Measurements from ENCODE around the gene ZMIZ1.
A peak's percentile ranks its signal among the peaks of the same experiment; 100 is the strongest.

The ZMIZ1 gene

GRCh38 chr10:79173582-79174262 lies 105.0 kb downstream of the ZMIZ1 start:
- Histone ChIP-seq H3K36me3 (ENCODE audit: control insufficient read depth, low read depth, low read length) (no peaks in the 10 kb centered on the region), H3K27me3 (ENCODE audit: control insufficient read depth, insufficient read depth, low read length) (no peaks in the 10 kb centered on the region), H3K4me3 (ENCODE audit: low read length) (no peak overlapping the region), H3K9me3 (ENCODE audit: control insufficient read depth, low read depth, low read length) (no peaks in the 10 kb centered on the region), H3K27ac (ENCODE audit: low read length) (no peak overlapping the region), H3K9ac (ENCODE audit: low read length) (no peak overlapping the region), H3K4me1 (ENCODE audit: control insufficient read depth, low read depth, low read length) (peaks cover 10% of the 10 kb centered on the region)

GRCh38 chr10:79176052-79176501 lies 107.3 kb downstream of the ZMIZ1 start:
- H3K4me1 ChIP-seq (ENCODE audit: control insufficient read depth, low read depth, low read length), result peaks cover 21% of the 10 kb centered on the region
- no peak overlapping the region for H3K27ac ChIP-seq (ENCODE audit: low read length)
- H3K9me3 ChIP-seq (ENCODE audit: control insufficient read depth, low read depth, low read length), result no peaks in the 10 kb centered on the region
- H3K27me3 ChIP-seq (ENCODE audit: control insufficient read depth, insufficient read depth, low read length), result no peaks in the 10 kb centered on the region
- no peaks in the 10 kb centered on the region for H3K36me3 ChIP-seq (ENCODE audit: control insufficient read depth, low read depth, low read length)
- no peak overlapping the region for H3K4me3 ChIP-seq (ENCODE audit: low read length)
- no peak overlapping the region for H3K9ac ChIP-seq (ENCODE audit: low read length)

GRCh38 chr10:79176949-79177602 lies 108.3 kb downstream of the ZMIZ1 start:
- H3K4me3 ChIP-seq (ENCODE audit: low read length), result no peak overlapping the region
- no peaks in the 10 kb centered on the region for H3K27me3 ChIP-seq (ENCODE audit: control insufficient read depth, insufficient read depth, low read length)
- no peak overlapping the region for H3K9ac ChIP-seq (ENCODE audit: low read length)
- H3K9me3 ChIP-seq (ENCODE audit: control insufficient read depth, low read depth, low read length), result no peaks in the 10 kb centered on the region
- peaks cover 21% of the 10 kb centered on the region for H3K4me1 ChIP-seq (ENCODE audit: control insufficient read depth, low read depth, low read length)
- H3K36me3 ChIP-seq (ENCODE audit: control insufficient read depth, low read depth, low read length), result no peaks in the 10 kb centered on the region
- H3K27ac ChIP-seq (ENCODE audit: low read length), result no peak overlapping the region

GRCh38 chr10:79178070-79178576 lies 109.4 kb downstream of the ZMIZ1 start:
- Histone ChIP-seq H3K27ac (ENCODE audit: low read length) (no peak overlapping the region), H3K9me3 (ENCODE audit: control insufficient read depth, low read depth, low read length) (no peaks in the 10 kb centered on the region), H3K36me3 (ENCODE audit: control insufficient read depth, low read depth, low read length) (no peaks in the 10 kb centered on the region), H3K27me3 (ENCODE audit: control insufficient read depth, insufficient read depth, low read length) (no peaks in the 10 kb centered on the region), H3K4me1 (ENCODE audit: control insufficient read depth, low read depth, low read length) (peaks cover 21% of the 10 kb centered on the region), H3K4me3 (ENCODE audit: low read length) (no peak overlapping the region), H3K9ac (ENCODE audit: low read length) (no peak overlapping the region)

GRCh38 chr10:79178614-79179163 lies 109.9 kb downstream of the ZMIZ1 start:
- Histone ChIP-seq H3K9me3 (ENCODE audit: control insufficient read depth, low read depth, low read length) (no peaks in the 10 kb centered on the region), H3K4me1 (ENCODE audit: control insufficient read depth, low read depth, low read length) (peaks cover 21% of the 10 kb centered on the region), H3K27me3 (ENCODE audit: control insufficient read depth, insufficient read depth, low read length) (no peaks in the 10 kb centered on the region), H3K9ac (ENCODE audit: low read length) (no peak overlapping the region), H3K27ac (ENCODE audit: low read length) (peak overlapping the region; percentile 8), H3K4me3 (ENCODE audit: low read length) (no peak overlapping the region), H3K36me3 (ENCODE audit: control insufficient read depth, low read depth, low read length) (no peaks in the 10 kb centered on the region)

- H3K27ac ChIP-seq (ENCODE audit: low read length), result peak overlapping the region; percentile 8
- no peaks in the 10 kb centered on the region for H3K27me3 ChIP-seq (ENCODE audit: control insufficient read depth, insufficient read depth, low read length)
- no peaks in the 10 kb centered on the region for H3K36me3 ChIP-seq (ENCODE audit: control insufficient read depth, low read depth, low read length)
- no peak overlapping the region for H3K4me3 ChIP-seq (ENCODE audit: low read length)
- H3K9me3 ChIP-seq (ENCODE audit: control insufficient read depth, low read depth, low read length), result no peaks in the 10 kb centered on the region
- H3K4me1 ChIP-seq (ENCODE audit: control insufficient read depth, low read depth, low read length), result peaks cover 27% of the 10 kb centered on the region
- H3K9ac ChIP-seq (ENCODE audit: low read length), result no peak overlapping the region
Measured at GRCh38 chr10:79179164-79179956, 110.6 kb downstream of the ZMIZ1 start.

GRCh38 chr10:79179957-79180309 lies 111.2 kb downstream of the ZMIZ1 start:
- no peaks in the 10 kb centered on the region for H3K27me3 ChIP-seq (ENCODE audit: control insufficient read depth, insufficient read depth, low read length)
- H3K27ac ChIP-seq (ENCODE audit: low read length), result no peak overlapping the region
- H3K4me1 ChIP-seq (ENCODE audit: control insufficient read depth, low read depth, low read length), result peaks cover 32% of the 10 kb centered on the region
- H3K9ac ChIP-seq (ENCODE audit: low read length), result no peak overlapping the region
- no peaks in the 10 kb centered on the region for H3K36me3 ChIP-seq (ENCODE audit: control insufficient read depth, low read depth, low read length)
- H3K4me3 ChIP-seq (ENCODE audit: low read length), result no peak overlapping the region
- H3K9me3 ChIP-seq (ENCODE audit: control insufficient read depth, low read depth, low read length), result no peaks in the 10 kb centered on the region

GRCh38 chr10:79180414-79181221 lies 111.9 kb downstream of the ZMIZ1 start:
- H3K36me3 ChIP-seq (ENCODE audit: control insufficient read depth, low read depth, low read length), result no peaks in the 10 kb centered on the region
- H3K4me3 ChIP-seq (ENCODE audit: low read length), result no peak overlapping the region
- no peak overlapping the region for H3K27ac ChIP-seq (ENCODE audit: low read length)
- no peaks in the 10 kb centered on the region for H3K27me3 ChIP-seq (ENCODE audit: control insufficient read depth, insufficient read depth, low read length)
- H3K9ac ChIP-seq (ENCODE audit: low read length), result no peak overlapping the region
- H3K4me1 ChIP-seq (ENCODE audit: control insufficient read depth, low read depth, low read length), result peaks cover 39% of the 10 kb centered on the region
- no peaks in the 10 kb centered on the region for H3K9me3 ChIP-seq (ENCODE audit: control insufficient read depth, low read depth, low read length)

- H3K27ac ChIP-seq (ENCODE audit: low read length), result no peak overlapping the region
- no peaks in the 10 kb centered on the region for H3K36me3 ChIP-seq (ENCODE audit: control insufficient read depth, low read depth, low read length)
- no peaks in the 10 kb centered on the region for H3K27me3 ChIP-seq (ENCODE audit: control insufficient read depth, insufficient read depth, low read length)
- H3K9ac ChIP-seq (ENCODE audit: low read length), result no peak overlapping the region
- H3K9me3 ChIP-seq (ENCODE audit: control insufficient read depth, low read depth, low read length), result no peaks in the 10 kb centered on the region
- H3K4me3 ChIP-seq (ENCODE audit: low read length), result no peak overlapping the region
- peaks cover 43% of the 10 kb centered on the region for H3K4me1 ChIP-seq (ENCODE audit: control insufficient read depth, low read depth, low read length)
Measured at GRCh38 chr10:79181227-79181626, 112.5 kb downstream of the ZMIZ1 start.

GRCh38 chr10:79181698-79182521 lies 113.1 kb downstream of the ZMIZ1 start:
- no peak overlapping the region for H3K27ac ChIP-seq (ENCODE audit: low read length)
- H3K36me3 ChIP-seq (ENCODE audit: control insufficient read depth, low read depth, low read length), result no peaks in the 10 kb centered on the region
- peaks cover 43% of the 10 kb centered on the region for H3K4me1 ChIP-seq (ENCODE audit: control insufficient read depth, low read depth, low read length)

More at GRCh38 chr10:79181698-79182521, 113.1 kb downstream of the ZMIZ1 start:
- Histone ChIP-seq H3K27me3 (ENCODE audit: control insufficient read depth, insufficient read depth, low read length) (no peaks in the 10 kb centered on the region), H3K9ac (ENCODE audit: low read length) (no peak overlapping the region), H3K9me3 (ENCODE audit: control insufficient read depth, low read depth, low read length) (no peaks in the 10 kb centered on the region), H3K4me3 (ENCODE audit: low read length) (no peak overlapping the region)
